NCI-H1048 (cell line): ENCODE results near the gene SYNGR2.

Experiments
- DNase-seq: peaks from one replicate; lab custom pipeline; 2025; lab: John Stamatoyannopoulos, UW

The SYNGR2 gene

GRCh38 chr17:78143214-78144146 is 24.9 kb upstream of the SYNGR2 start:
- no peak for DNase-seq

GRCh38 chr17:78144147-78144719 is 24.1 kb upstream of the SYNGR2 start:
- DNase-seq = no peak

- no peak for DNase-seq
These were observed 23.4 kb upstream of the SYNGR2 start for GRCh38 chr17:78144736-78145641.

- no peak for DNase-seq
These were observed 21.9 kb upstream of the SYNGR2 start for GRCh38 chr17:78146471-78146869.

GRCh38 chr17:78146881-78147280 is 21.5 kb upstream of the SYNGR2 start:
- no peak for DNase-seq

- DNase-seq = no peak
These were observed 20.9 kb upstream of the SYNGR2 start for GRCh38 chr17:78147315-78147998.

- no peak for DNase-seq
These were observed 19.9 kb upstream of the SYNGR2 start for GRCh38 chr17:78148286-78149016.

GRCh38 chr17:78151514-78152008 is 16.8 kb upstream of the SYNGR2 start:
- no peak for DNase-seq

GRCh38 chr17:78154903-78155811 is 13.2 kb upstream of the SYNGR2 start:
- DNase-seq = no peak

- DNase-seq = no peak
These were observed 8.7 kb upstream of the SYNGR2 start for GRCh38 chr17:78159575-78160158.

GRCh38 chr17:78163881-78164747 is 4.3 kb upstream of the SYNGR2 start:
- DNase-seq = no peak

- DNase-seq = no peak
These were observed 3.4 kb upstream of the SYNGR2 start for GRCh38 chr17:78164748-78165607.

GRCh38 chr17:78166416-78166815 is 2.0 kb upstream of the SYNGR2 start:
- no peak for DNase-seq

GRCh38 chr17:78168903-78169793 is 767 bp downstream of the SYNGR2 start:
- no peak for DNase-seq

GRCh38 chr17:78170692-78171590 is 2.6 kb downstream of the SYNGR2 start:
- DNase-seq = no peak
